ENCODE measurements around the gene PLA2G4B. TPM values are rescaled to one million over a fixed set of nuclear protein-coding genes. Genes with fewer than 3 reads are reported as not detected.

Gene PLA2G4B
- polyA plus RNA-seq, 1 donor, result 7.0 TPM

GRCh38 chr15:41872166-41872747 lies 33.6 kb downstream of the PLA2G4B start:
- DNase-seq, result no peak

GRCh38 chr15:41873711-41874110 lies 35.1 kb downstream of the PLA2G4B start:
- no peak for DNase-seq

- no peak for DNase-seq
These were observed 36.1 kb downstream of the PLA2G4B start for GRCh38 chr15:41874736-41875135.

GRCh38 chr15:41876007-41876406 lies 37.4 kb downstream of the PLA2G4B start:
- no peak for DNase-seq

GRCh38 chr15:41876689-41877088 lies 38.0 kb downstream of the PLA2G4B start:
- no peak for DNase-seq

- no peak for DNase-seq
These were observed 39.1 kb downstream of the PLA2G4B start for GRCh38 chr15:41877631-41878354.

- DNase-seq, result no peak
These were observed 39.7 kb downstream of the PLA2G4B start for GRCh38 chr15:41878355-41878699.

- no peak for DNase-seq
These were observed 40.7 kb downstream of the PLA2G4B start for GRCh38 chr15:41879321-41879845.

- DNase-seq, result no peak
These were observed 41.7 kb downstream of the PLA2G4B start for GRCh38 chr15:41880156-41880877.

GRCh38 chr15:41881086-41881485 lies 42.4 kb downstream of the PLA2G4B start:
- DNase-seq, result no peak

- DNase-seq, result no peak
These were observed 42.9 kb downstream of the PLA2G4B start for GRCh38 chr15:41881550-41881919.

- no peak for DNase-seq
These were observed 43.5 kb downstream of the PLA2G4B start for GRCh38 chr15:41881920-41882688.

- no peak for DNase-seq
These were observed 44.2 kb downstream of the PLA2G4B start for GRCh38 chr15:41882689-41883483.

GRCh38 chr15:41883484-41883825 lies 44.8 kb downstream of the PLA2G4B start:
- DNase-seq, result no peak

GRCh38 chr15:41884458-41884857 lies 45.8 kb downstream of the PLA2G4B start:
- DNase-seq, result no peak

- no peak for DNase-seq
These were observed 46.7 kb downstream of the PLA2G4B start for GRCh38 chr15:41885321-41885720.

- DNase-seq, result no peak
These were observed 47.2 kb downstream of the PLA2G4B start for GRCh38 chr15:41885841-41886240.

- DNase-seq, result no peak
These were observed 48.1 kb downstream of the PLA2G4B start for GRCh38 chr15:41886741-41887140.

- no peak for DNase-seq
These were observed 48.5 kb downstream of the PLA2G4B start for GRCh38 chr15:41887161-41887560.

- no peak for DNase-seq
These were observed 49.2 kb downstream of the PLA2G4B start for GRCh38 chr15:41887893-41888292.

- DNase-seq, result no peak
These were observed 50.1 kb downstream of the PLA2G4B start for GRCh38 chr15:41888662-41889253.
